Measurements from ENCODE around the gene HOXC11.

GRCh38 chr12:53935383-53936341 lies 37.3 kb upstream of the HOXC11 start:
- TF ChIP-seq CTCF (IDR thresholded peaks at IDR 0.05), result no peak
- TF ChIP-seq EZH2 (IDR thresholded peaks at IDR 0.05; ENCODE audit: borderline replicate concordance, insufficient read depth, low read depth, low read length, poor library complexity, severe bottlenecking), result no peak
